GM12892 (cell line): ENCODE data around the gene ZBTB32.

Experiments
- DNase-seq: peaks from one replicate; pipeline ENCODE4 v3.0.0; 2011; ENCODE audit not compliant: insufficient read length
- FAIRE-seq: peaks from 2 replicates; lab custom pipeline; 2011; peaks lifted over from hg19 to GRCh38; lab: Jason Lieb, UNC
- POLR2A ChIP-seq: IDR thresholded peaks from 2 replicates; pipeline ENCODE4 v1.6.1; 2011; ENCODE audit warnings: low read depth, low read length, control low read depth
- POLR2AphosphoS5 ChIP-seq: IDR thresholded peaks from 2 replicates; pipeline ENCODE4 v1.6.1; 2011; ENCODE audit warnings: low read depth, low read length, control low read depth
- TAF1 ChIP-seq: IDR thresholded peaks from 2 replicates; pipeline ENCODE4 v1.6.1; 2011; ENCODE audit warnings: low read depth, mild to moderate bottlenecking, control low read depth, low read length, borderline replicate concordance

The ZBTB32 gene

DNA sequence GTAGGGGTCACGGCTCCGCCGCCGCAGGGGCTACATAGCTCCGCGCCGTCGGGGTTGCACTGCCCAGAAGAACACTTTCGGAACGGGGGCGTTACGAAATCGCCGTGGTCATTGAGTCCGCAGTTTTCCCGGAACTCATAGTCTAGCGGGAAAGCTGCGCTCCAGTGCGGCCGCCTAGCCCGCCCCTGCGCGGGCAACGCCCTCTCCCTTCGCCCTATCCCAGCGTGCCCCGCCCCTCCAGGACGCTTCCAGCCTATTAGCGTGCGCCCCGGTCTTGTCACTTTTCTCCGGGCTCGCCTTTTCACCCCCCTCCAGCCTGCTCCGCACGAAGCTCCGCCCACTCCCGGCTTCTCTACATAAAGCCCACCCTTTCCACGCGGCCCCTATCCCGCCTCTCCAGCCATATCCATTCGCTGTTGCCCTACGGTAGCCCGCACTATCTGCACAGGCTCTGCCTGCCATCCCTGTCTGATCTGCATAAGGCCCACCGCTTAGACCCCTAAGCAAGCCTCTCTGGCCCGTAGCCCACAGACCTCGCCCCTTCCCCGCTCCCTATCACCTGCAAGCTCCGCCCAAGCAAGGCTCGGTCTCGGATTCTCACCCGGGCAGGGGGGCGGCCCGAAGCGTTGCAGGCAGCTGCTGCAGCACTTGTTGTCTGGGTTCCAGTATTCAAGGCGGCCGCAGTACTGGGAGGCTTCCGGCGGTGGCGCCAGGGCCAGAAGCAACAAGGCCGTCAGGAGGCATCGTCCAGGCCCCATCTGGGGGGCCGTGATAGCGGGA is 36.3 kb downstream of the ZBTB32 start:
- peak; percentile 99 for DNase-seq
- FAIRE-seq: peak; percentile 96
- peak; percentile 79; the same call in 1 of the 2 replicates for TF ChIP-seq POLR2AphosphoS5
- TF ChIP-seq POLR2A: peak; percentile 72; the same call in 1 of the 2 replicates
- TF ChIP-seq TAF1: peak; percentile 44; the same call in 1 of the 2 replicates

DNA sequence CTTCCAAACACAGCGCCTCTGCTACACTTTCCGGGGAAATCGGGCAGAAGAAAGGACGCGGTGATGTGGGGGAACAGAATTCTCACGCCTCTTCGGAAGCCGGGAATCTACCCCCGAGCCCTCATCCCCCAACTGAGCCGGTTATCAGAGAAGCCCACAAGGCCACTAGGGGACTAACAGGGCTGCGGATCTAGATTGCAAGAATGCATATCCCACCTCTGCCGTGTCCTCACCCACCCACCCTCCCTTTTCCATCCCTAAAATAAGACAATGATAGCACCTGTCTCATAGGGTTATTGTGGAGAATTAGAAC is 36.8 kb downstream of the ZBTB32 start:
- no peak for TF ChIP-seq POLR2AphosphoS5
- no peak for TF ChIP-seq POLR2A
- TF ChIP-seq TAF1: no peak
- no peak for FAIRE-seq
- no peak for DNase-seq

DNA sequence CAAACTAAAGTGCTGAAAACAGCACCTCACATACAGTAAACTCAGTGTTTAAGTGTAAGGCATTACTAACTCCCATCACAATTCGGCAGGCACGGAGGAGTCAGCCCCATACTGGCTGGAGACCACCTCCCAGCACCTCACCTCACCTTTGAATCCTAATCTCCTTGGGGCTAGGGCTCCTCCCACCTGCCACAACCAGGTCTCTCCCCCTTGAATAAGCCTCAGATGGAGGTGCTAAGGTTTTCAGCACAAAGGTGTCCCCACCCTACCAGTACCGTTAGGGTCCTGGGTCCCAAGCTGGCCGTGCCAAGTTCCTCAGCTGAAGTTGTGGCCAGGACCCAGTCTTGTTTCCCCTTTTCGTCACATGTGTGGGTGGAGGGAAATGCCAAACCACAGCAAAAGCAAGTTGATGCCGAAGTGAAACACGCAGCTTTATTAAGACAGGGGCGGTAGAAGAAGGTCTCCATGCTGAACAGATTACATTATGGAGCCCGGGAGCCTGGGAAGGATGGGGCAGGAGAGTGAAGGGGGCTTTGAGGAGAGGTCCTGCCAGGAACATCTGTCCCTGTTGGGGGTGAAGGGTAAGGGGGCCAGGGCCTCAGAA is 37.9 kb downstream of the ZBTB32 start, which contains the start of gene IGFLR1:
Gene IGFLR1 (minus strand): TSS at position 332 of the 604 bp plus-strand sequence. CDS start 1,272 bp downstream, outside the sequence.
- DNase-seq: no peak
- peak; percentile 84 for TF ChIP-seq POLR2A
- peak; percentile 73 for TF ChIP-seq TAF1
- peak; percentile 59; the same call in 1 of the 2 replicates for TF ChIP-seq POLR2AphosphoS5
- FAIRE-seq: peak; percentile 94

DNA sequence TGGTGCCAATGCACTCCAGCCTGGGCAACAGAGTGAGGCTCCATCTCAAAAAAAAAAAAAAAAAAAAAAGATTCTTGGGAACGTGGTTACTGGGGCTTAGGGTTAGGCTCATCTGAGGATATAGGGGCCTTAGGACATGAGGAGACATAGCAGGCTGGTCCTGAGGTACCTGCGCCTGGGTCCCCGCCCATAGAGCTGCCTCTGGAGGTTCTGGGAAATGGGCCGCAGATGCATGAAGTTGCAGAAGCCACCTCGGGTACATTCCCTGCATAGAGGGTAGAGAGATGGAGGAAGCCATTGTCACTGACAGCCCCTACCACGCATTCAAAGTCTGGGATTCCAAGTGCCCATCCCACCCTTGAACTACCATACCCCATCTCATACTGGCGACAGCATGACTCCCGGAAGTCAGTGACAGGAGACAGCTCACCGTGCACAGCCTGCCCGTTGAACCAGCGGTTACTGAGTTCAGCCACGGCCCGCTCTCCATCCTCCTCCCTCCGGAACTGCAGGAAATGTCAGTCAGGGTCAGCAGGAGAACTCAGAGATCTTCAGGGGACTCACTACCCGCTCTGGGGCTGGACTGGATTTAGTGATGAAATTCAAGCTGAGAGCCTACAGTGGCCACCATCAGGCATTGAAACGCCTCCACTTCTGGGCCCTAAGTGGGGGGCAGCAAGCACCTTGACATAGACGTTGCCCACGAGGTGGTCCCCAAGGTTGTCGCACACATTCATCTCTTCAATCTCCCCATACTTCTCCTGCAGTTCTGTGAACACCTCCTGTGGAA is 39.5 kb downstream of the ZBTB32 start:
- FAIRE-seq: no peak

DNA sequence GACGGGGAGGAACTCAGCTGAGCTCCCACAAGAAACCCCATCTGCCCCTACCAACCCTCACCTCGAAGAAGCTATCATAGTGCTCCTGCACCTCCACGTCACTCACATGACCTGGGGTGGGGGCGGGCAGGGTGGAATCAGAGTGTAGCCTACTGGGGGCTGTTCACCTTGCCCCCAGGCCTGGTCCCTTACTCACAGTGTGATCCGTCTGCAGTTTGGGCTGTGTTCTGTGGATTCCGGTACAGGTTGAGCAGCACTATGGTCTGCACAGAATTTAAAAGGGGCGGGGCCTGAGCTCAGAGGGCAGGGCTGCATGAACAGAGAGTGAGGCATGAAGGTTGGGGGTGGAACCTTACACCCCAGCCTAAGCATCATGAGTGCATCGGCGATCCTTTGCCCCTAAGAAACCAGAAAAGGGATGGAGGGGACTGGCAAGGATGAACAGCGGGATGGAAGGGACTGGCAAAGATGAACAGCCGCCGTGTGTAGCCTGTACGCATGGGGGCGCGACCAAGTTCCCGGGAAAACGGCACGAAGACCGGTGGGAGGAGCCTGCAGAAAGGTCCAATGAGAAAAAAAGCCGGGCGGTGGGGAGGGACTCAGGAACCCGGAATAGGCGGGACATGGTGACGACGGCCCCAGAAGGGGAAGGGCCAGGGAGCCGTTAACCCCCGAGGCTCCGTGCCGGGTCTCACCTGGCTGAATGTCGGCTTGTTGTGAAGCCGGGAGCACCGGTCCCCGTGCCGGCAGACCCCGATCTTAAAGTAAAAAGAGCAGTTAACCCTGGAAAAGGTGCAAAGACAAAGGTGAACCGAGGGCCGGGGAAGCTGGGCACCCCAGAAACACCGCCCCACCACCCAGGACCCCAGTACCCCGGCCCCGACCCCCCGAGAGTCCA is 40.3 kb downstream of the ZBTB32 start:
- TF ChIP-seq POLR2AphosphoS5: peak; percentile 91
- TF ChIP-seq POLR2A: peak; percentile 90
- 0 out of 2 replicates have a peak, but pooled peaks have one; percentile 26 for TF ChIP-seq TAF1
- no peak for FAIRE-seq
- peak; percentile 74 for DNase-seq

More for the DNA sequence above, 39.5 kb downstream of the ZBTB32 start:
- DNase-seq: no peak
- TF ChIP-seq POLR2AphosphoS5: no peak
- no peak for TF ChIP-seq POLR2A
- TF ChIP-seq TAF1: no peak

DNA sequence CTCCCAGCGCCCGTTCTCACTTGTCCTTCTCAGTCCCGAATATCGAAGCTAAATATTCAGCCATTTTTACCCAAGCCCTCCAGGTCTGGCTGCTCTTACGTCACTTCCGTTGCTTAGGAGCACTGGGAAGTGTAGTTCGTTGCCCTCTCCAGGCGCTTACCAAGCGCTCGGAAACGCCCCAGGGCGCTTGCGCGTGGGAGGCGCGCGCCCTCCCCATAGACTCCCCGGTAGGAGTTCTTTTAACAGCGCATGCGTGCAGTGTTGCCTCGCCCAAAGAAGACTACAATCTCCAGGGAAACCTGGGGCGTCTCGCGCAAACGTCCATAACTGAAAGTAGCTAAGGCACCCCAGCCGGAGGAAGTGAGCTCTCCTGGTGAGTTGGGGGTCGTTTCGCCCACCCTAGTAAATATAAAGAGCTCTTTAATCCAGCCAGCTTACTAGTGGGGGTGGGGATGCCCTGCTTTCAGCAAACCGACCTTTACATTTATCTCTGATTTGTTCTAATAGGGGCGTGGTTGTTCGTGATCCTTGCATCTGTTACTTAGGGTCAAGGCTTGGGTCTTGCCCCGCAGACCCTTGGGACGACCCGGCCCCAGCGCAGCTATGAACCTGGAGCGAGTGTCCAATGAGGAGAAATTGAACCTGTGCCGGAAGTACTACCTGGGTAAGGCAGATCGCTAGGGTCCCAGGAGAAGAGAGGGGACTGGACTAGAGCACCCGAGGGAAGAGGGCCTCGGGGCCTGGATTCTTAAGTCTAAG is 41.1 kb downstream of the ZBTB32 start, which contains the start of the genes PSENEN and U2AF1L4:
Gene PSENEN (plus strand): TSS at position 324 of the 759 bp plus-strand sequence. CDS start 280 bp downstream, at position 604.
Gene U2AF1L4 (minus strand): TSS at position 91 of the 759 bp plus-strand sequence. CDS start 27 bp downstream, at position 64.
- FAIRE-seq: peak; percentile 95
- DNase-seq: peak; percentile 81
- TF ChIP-seq POLR2A (0 out of 2 replicates have a peak, but pooled peaks have one; percentile 8), POLR2AphosphoS5 (0 out of 2 replicates have a peak, but pooled peaks have one; percentile 11), TAF1 (no peak)

DNA sequence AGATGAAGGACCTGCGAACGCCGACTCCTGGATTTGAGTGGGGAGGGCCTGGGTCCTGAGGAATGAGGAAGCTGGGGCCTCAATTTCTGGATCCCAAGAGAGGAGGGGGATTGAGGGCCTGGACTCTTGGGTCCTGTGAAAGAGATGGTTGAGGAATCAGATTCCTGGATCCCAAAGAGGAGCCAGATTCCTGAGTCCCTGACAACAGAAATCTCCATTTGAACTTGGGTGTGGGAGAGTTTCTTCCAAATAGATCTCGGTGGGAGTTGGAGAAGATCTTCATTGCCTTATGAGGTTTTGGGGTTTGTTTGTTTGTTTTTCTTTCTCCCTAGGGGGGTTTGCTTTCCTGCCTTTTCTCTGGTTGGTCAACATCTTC is 41.7 kb downstream of the ZBTB32 start:
- FAIRE-seq (no peak), DNase-seq (no peak)
- TF ChIP-seq POLR2AphosphoS5 (no peak), POLR2A (no peak), TAF1 (no peak)

DNA sequence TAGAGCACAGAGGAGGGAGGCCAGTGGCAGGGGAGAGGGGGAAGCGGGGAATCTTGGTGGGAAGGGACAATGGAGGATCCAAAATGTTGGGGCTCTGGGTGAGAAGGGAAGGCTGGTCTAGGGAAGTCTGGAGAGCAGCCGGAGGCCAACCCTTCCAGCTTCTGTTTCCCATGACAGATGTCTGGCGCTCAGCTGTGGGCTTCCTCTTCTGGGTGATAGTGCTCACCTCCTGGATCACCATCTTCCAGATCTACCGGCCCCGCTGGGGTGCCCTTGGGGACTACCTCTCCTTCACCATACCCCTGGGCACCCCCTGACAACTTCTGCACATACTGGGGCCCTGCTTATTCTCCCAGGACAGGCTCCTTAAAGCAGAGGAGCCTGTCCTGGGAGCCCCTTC is 42.2 kb downstream of the ZBTB32 start:
- DNase-seq: no peak
- TF ChIP-seq POLR2AphosphoS5 (no peak), TAF1 (no peak)
- FAIRE-seq: no peak

DNA sequence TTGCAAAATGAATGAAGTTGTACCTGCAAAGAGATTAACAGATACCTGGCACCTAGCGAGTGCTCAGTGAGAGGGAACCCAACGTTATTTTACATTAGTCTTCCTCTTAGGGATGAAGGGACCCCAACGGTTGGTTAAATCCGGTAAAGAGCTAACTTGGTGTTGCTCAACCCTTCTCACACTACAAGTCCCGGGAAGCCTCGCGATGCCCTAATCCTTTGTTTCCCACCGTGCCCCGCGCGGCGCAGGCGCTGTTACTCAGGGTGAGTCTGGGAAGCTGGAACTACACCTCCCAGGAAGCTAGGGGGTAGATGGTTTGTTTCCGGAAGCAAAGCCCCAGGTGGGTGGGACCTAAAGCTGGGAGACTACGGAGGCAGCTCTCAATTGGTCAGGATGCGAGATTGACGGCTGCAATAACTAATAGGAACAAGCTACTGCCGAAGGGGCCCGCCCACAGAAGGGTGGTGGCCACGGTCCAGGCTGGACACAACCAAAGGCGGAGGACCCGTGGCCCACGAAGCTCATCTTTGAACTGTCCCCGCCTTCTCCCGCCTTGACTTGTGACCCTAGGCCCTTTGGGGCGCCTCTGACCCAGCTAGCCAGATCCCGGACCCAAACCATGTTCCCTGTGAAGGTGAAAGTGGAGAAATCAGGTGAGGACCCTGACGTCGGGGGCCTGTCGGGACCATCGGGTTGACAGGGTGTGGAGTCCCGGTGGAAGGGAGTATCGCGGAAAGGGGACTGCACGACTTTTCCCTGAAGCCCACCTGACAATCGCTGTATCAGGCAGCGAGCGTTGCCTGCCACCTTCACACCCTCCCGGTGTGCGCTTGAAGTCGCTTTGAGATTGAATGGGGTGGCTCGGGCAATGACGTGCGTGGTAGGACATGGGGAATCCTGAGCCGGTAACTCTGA is 44.0 kb downstream of the ZBTB32 start, which contains the start of gene LIN37:
Gene LIN37 (plus strand): TSS at position 471 of the 915 bp plus-strand sequence. CDS start 149 bp downstream, at position 620.
- DNase-seq (peak; percentile 90), FAIRE-seq (peak; percentile 97)
- no peak for TF ChIP-seq POLR2AphosphoS5
- TF ChIP-seq TAF1: 0 out of 2 replicates have a peak, but pooled peaks have one; percentile 7
- TF ChIP-seq POLR2A: peak; percentile 54; the same call in 1 of the 2 replicates
